HK-2 (cell line): ENCODE measurements around the gene MAEL.
"Not testable (repeated sequence)": the region's sequence is repeated elsewhere in the genome, so short reads cannot be mapped to it uniquely, and the experiment has no call there.

ENCODE experiments used
- DNase-seq: peaks from one replicate; pipeline ENCODE4 v3.0.0-alpha.2; 2018; ENCODE audit not compliant: unreplicated experiment

The MAEL gene

GRCh38 chr1:166978821-166979220 lies 10.3 kb upstream of the MAEL start:
- DNase-seq: no peak

- DNase-seq: no peak
Observed at GRCh38 chr1:166980383-166980782, 8.7 kb upstream of the MAEL start.

- peak; percentile 15 for DNase-seq
Observed at GRCh38 chr1:166980818-166981217, 8.3 kb upstream of the MAEL start.

GRCh38 chr1:166981589-166981988 lies 7.5 kb upstream of the MAEL start:
- DNase-seq: no peak

GRCh38 chr1:166999075-166999474 lies 10.0 kb downstream of the MAEL start:
- DNase-seq: no peak

- DNase-seq: no peak
Observed at GRCh38 chr1:166999500-167000055, 10.5 kb downstream of the MAEL start.

DNA sequence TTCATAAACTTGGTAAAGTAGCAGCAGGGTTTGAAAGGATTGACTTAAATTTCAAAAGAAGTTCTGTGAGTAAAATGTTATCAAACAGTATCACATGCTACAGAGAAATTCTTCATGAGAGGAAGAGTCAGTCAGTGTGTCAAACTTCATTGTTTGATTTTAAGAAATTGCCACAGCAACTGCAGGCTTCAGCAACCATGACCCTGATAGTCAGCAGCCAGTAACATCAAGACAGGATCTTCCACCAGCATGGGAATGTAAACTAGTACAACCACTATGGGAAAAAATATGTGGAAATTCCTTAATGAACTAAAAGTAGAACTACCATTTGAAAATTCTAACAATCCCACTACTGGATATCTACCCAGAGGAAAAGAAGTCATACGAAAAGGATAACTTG lies 11.5 kb downstream of the MAEL start:
- DNase-seq: no peak

- no peak for DNase-seq
Observed at GRCh38 chr1:167002354-167002753, 13.3 kb downstream of the MAEL start.

DNA sequence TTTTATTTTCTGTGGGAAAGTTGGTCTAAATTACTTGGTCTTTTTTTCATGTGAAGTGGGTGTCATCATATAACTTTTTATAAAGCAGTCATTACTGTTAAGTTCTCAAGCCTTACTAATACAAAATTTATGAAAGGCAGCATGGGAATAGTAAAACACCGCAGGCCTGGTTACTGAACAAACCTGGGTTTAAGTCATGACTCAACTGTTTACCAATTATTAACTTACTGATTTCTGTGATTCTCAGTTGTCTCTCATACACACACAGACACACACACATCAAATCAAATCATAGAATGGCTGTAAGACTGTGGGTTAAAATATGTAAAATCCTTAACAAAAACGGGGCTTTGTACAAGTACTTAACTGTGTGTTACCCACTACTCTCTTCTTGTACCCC lies 14.6 kb downstream of the MAEL start:
- no peak for DNase-seq

DNA sequence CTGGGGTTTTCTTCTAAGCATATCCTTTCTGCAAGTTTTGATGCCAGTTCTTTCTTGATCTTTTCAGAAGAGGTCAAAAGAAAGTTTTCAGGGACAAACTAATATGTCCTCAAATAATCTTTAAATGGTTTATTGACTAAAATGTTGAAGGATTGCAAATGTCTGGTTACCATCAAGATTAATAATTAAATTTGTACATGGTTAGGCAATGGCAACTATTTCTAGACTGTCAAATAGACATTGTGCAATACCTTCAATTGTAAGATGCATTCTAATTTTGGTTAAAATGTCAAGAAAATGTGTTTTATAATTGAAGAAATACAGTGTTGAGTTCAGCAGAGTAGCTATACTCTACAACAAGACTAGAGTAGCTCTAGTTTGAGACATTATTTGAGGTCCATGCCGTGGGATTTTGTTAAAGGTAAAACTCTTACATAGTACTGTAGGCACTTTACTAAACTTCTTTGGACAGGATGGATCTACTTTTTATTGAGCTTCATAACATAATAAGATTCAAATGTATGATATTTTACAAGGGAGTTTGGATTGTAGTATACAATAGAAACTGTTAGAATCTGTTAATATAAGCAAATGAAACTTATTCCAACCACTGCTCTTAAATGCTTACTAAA lies 22.6 kb downstream of the MAEL start:
- DNase-seq: no peak

- no peak for DNase-seq
Observed at GRCh38 chr1:167012570-167012969, 23.5 kb downstream of the MAEL start.

GRCh38 chr1:167013108-167013929 lies 24.2 kb downstream of the MAEL start:
- DNase-seq: no peak

DNA sequence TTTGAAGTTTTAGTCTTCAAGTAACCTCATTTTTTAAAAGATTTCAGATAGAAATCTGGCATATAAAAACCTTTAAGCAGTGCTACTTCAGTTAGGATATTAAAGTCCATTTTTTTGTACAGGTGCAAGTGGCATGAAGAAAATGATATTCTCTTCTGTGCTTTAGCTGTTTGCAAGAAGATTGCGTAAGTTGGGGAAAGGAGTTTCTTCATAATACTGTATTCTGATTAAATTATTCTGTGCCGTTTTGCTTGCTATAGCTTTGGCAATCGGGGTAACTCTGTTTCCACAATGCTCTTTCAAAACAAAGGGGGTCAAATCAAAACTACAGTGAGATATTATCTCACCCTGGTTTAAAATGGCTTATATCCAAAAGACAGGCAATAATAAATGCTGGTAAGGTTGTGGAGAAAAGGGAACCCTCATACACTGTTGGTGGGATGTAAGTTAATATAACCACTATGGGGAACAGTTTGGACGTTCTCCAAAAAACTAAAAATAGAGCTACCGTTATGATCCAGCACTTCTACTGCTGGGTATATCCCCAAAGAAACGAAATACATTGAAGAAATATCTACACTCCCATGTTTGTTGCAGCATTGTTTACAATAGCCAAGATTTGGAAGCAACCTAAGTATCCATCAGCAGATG lies 27.1 kb downstream of the MAEL start:
- no peak for DNase-seq

DNA sequence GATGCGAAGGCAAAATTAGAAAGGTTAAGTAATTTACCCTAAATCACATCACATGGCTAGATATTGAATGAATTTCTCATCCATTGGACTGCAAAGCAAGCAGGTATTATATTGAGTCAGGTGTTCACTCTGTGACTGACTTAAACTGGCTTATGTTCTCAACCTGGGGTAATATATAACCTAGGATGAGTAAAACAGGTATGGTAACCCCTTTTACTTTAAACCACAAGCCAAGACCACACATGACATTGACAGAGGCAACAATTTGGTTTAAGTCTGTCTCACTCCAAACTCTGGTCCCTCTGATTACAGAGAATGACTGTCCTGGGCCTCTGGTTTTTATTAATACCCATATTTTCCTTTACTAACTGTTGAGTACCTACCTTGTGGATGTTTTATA lies 33.3 kb downstream of the MAEL start:
- no peak for DNase-seq

- not testable (repeated sequence) for DNase-seq
Observed at GRCh38 chr1:167029553-167029952, 40.5 kb downstream of the MAEL start.

DNA sequence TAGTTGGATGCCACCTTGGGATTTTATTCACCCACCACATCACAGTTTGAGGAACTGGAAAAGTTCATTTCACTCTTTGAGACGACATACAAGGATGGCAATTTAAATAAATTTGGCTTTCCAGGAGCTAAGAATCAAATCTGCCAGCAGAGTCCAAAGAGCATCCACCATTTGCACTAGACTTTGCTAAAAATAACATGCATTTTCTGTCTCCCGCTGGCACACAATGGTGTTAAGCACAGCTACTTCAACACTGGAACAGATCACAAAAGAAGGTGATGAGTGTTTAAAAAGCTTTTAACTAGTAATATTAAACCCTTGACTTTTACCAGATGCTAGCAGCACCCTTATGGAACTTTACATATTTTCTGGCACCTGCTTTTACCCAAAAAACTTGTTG lies 44.6 kb downstream of the MAEL start:
- DNase-seq: no peak

GRCh38 chr1:167043752-167044488 lies 54.8 kb downstream of the MAEL start:
- DNase-seq: no peak

- no peak for DNase-seq
Observed at GRCh38 chr1:167051907-167052306, 62.8 kb downstream of the MAEL start.

- no peak for DNase-seq
Observed at GRCh38 chr1:167052389-167052788, 63.3 kb downstream of the MAEL start.

DNA sequence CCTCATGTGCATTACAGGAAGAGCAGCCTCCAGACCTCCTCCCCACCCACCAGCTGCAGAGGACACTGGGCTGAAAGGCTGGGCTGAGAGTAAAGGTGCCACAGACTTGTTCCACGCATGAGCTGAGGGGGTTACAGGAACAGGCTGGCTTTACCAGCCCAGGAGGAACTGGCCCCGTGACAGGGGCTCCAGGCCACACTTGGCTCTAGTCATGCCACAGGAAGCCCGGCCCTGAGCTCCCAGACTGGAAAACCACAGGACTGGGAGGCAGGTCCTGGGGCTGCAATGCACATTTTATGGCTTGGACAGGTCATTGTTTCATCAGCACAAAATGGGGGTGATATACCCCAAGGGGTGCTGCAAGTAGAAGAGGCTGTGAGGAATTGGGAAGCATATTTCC lies 65.5 kb downstream of the MAEL start:
- no peak for DNase-seq

DNA sequence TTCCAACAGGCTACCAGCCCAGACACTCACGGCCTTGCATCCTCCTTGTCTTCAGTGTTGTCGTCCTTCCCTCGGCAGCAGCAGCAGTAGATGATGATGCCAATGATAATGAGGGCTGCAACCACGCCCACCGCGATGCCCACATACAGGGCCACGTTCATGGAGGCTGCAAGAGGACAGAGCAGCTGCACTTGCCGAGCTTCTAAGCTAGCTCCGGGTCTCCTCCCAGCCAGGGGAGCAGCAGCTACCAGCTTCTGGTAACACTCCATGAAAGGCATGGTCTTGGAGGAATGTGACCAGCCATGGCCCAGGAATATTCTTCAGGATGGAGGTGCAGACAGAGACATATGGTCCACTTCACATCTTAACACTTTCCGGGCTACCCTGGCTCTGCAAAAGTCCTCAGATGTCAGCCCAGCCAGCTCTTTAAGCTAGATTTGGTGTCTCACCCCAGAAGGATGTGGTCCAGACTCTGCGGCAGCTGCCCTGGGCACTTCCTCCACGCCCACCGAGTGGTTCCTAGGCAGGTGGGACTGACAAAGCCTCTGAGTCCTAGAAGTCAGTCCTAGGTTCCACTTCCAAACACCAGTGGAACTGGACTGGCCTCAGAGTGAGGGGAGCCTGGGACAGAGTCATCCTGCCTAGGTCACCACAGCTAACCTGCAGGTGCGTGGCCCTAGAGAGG lies 66.0 kb downstream of the MAEL start:
- no peak for DNase-seq
